ENCODE results near the gene GTF3C4.

- no peak for TF ChIP-seq FOXP2 (optimal IDR thresholded peaks at IDR 0.05; ENCODE audit: control extremely low read depth, extremely low read length, insufficient read depth)
- TF ChIP-seq POLR2AphosphoS5 (IDR thresholded peaks at IDR 0.05; ENCODE audit: borderline replicate concordance, low read depth, low read length), result no peak
- no peak for TF ChIP-seq EZH2 (IDR thresholded peaks at IDR 0.05)
Observed at GRCh38 chr9:132648283-132648682, 22.0 kb upstream of the GTF3C4 start.

Measured in SK-N-MC (cell line).